GM19372 (cell line): Measurements from ENCODE around the gene SLC25A26.

Source experiments
- ATAC-seq: cut with Tn5 transposase; IDR thresholded peaks from one replicate; pipeline ENCODE4 v1.9.1; 2021; ENCODE audit warnings: mild to moderate bottlenecking, low read depth, moderate library complexity; ENCODE audit not compliant: unreplicated experiment

SLC25A26 gene

GRCh38 chr3:66220602-66221377, at the start of gene SLC25A26:
SLC25A26 (plus strand) TSS chr3:66221001; CDS start chr3:66221095, 94 bp downstream.
- ATAC-seq: peak; percentile 99

DNA sequence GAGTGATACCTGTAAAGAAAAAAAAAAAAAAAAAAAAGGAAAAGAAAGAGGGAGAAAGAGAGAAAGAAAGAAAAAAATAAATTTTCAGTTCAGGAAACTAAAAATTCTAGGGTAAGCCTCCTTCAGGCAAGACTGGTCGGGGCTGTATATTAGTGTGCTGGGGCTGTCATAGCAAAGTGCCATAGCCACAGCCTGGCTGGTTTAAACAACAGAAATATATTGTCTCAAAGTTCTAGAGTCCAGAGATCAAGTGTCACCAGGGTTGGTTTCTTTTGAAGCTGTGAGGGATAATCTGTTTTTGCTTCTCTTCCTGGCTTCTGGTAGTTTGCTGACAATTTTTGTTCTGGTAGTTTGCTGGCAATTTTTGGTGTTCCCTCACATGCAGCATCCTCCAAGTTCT, 48.4 kb upstream of the SLC25A26 start:
- no peak for ATAC-seq

- ATAC-seq: no peak
Measured at GRCh38 chr3:66177026-66177425, 43.8 kb upstream of the SLC25A26 start.

DNA sequence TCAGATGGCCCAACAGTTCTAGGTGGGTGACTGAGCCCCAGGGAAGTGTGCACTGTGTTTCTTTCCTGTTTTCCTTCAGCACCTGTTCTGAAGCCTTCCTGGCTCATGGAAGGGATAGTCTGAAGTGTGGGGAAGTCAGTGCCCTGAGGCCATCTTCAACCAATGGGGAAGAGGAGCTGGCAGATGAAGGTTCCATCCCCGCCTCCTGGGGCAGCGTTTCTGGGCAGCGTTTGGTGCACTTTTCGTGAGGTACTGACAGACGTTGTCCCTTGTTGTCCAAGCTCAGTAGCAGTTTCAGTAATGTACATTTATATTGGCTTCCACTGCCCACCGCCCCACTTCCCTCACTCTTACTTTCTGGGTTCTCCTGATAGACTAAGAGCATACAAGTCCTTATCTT, 42.6 kb upstream of the SLC25A26 start:
- no peak for ATAC-seq

GRCh38 chr3:66179793-66180192, 41.0 kb upstream of the SLC25A26 start:
- ATAC-seq: no peak

DNA sequence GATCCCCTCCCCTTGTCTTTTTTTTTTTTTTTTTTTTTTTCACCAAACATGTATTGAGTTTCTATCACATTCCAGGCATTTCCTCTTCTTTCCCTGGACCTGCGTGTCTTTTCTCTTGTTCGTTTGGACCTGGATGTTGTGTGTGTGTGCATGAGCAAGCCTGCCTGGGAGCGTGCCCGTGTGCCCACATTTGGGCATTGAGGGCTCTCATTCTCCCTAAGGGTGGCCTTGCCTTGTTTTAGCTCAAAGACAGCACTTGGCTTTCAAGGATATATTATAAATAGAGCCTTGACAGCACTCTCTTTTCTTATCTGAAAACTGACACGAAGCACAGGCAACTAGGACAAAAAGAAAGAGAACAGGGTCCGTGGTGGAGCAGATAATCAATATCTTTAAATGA, 39.0 kb upstream of the SLC25A26 start:
- ATAC-seq: no peak

DNA sequence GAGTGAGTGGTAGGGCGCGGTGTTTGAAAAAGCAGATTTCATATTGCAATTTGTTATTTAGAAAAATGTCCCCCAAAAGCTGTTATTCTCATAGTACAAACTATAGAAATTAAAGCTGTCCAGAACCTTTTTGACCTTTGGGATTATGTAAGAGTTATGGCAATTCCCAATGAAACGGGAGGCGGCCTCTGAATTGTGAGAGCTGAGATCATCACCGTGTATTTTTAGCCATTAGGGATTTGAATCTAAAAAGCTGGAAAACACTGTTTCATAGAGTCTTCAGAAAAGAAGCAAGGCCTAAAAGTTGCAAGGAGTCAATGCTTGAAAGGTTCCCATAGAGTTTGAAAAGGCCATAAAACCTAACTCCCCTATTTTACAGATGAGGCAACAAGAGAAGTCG, 38.6 kb upstream of the SLC25A26 start:
- no peak for ATAC-seq

- ATAC-seq: no peak
Measured at GRCh38 chr3:66186545-66186944, 34.3 kb upstream of the SLC25A26 start.

DNA sequence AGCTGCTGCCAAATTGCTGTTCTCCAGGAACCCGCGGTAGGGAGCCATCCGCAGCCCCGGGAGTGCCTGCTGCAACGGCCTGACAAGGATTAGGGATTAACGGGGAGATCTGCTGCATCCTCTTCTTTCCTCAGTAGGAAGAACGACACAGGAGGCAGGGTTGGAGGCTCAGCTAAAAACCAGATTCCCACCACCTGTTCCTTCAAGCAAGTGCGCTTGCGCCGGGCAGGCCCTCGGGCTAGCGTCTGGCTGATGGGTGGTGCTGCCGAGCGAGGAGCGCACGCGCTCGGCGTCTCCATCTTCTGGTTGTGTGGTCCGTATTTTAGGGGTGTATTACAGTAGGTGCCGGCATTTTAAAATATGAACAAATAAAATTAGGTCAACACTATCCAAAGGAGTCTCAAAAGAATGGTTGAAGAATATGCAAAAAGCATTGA, 25.4 kb upstream of the SLC25A26 start:
- no peak for ATAC-seq

DNA sequence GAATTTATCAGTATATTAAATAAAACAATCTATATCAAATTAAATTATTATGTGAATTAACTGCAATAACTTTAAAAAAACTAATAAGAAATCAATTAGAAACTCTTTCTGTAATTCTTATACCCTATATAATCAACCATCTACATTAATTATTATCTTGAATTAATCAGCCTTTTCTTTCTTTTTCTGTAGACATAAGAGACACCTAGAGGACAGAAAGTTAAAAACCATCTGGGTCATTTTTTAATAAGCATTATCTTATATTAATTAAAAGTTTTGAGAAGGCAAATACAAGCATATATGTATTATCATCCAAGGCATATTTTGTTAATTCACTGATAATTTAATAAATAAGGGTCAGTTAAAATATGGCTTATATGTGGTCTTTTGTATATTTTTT, 24.2 kb upstream of the SLC25A26 start:
- no peak for ATAC-seq

GRCh38 chr3:66198437-66199088, 22.2 kb upstream of the SLC25A26 start:
- ATAC-seq: no peak

GRCh38 chr3:66199089-66199473, 21.7 kb upstream of the SLC25A26 start:
- no peak for ATAC-seq

GRCh38 chr3:66200147-66200546, 20.7 kb upstream of the SLC25A26 start:
- no peak for ATAC-seq

GRCh38 chr3:66200786-66201185, 20.0 kb upstream of the SLC25A26 start:
- no peak for ATAC-seq

GRCh38 chr3:66203275-66203674, 17.5 kb upstream of the SLC25A26 start:
- ATAC-seq: no peak

- no peak for ATAC-seq
Measured at GRCh38 chr3:66206806-66207205, 14.0 kb upstream of the SLC25A26 start.

DNA sequence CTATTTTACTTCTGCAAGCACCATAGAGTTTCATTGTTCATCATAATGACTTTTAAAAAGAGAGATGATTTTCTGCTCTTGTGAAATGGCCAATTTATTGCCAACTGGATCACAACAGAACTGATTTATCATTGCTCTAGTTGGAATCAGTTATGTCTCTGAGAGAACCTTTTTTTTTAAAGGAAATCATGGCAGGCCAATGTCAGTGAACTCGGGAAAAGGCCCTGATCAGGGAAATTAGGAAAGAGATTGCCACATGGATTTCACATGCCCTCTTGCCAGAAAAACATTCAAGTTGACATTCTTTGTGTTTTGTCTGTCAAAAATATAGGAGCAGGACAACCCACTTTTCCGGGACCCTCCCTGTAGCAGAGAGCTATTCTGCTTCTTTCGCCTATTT, 12.6 kb upstream of the SLC25A26 start:
- ATAC-seq: no peak

GRCh38 chr3:66210687-66211295, 10.0 kb upstream of the SLC25A26 start:
- no peak for ATAC-seq

DNA sequence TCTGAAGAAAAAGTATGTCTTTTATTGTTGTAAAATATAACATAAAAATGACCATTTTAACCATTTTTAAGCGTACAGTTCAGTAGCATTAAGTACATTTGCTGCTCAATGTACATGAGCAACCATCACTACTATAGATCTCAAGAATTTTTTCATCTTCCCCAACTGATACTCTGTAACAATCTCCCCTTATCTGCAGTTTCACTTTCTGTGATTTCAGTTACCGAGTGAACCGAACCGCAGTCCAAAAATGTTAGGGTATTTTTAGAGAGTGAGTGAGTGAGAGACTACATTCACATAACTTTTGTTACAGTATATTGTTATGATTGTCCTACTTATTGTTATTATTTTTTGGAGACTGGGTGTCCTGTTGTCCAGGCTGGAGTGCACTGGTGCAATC, 9.0 kb upstream of the SLC25A26 start:
- ATAC-seq: peak; percentile 78

DNA sequence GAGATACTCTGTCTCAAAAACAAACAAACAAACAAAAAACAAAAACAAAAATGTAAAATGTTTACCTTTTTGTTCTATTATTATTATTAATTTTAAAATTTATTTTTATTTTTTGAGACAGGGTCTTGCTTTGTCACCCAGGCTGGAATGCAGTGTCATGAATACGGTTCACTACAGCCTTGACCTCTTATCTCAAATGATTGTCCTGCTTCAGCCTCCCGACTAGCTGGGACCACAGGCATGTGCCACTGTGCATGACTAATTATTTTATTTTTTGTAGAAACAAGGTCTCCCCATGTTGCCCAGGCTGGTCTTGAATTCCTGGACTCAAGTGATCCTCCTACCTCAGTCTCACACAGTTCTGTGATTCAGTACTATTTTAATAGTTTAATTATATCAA, 5.7 kb upstream of the SLC25A26 start:
- no peak for ATAC-seq

GRCh38 chr3:66220066-66220465, 735 bp upstream of the SLC25A26 start:
- no peak for ATAC-seq

- no peak for ATAC-seq
Measured at GRCh38 chr3:66224220-66224619, 3.4 kb downstream of the SLC25A26 start.
